Sigmoid colon (tissue), 4 donors: ENCODE results near the gene LRRC8D.

Source experiments
- CTCF ChIP-seq, 4 experiments: fragments of 450-650 bp in 3 of 4; fragments of 200-600 bp in 1 of 4; IDR thresholded peaks; one replicate each; pipeline ENCODE4 v1.5.1; 2016 to 2019; ENCODE audit warnings: antibody characterized with exemption in 4 of 4, mild to moderate bottlenecking in 3 of 4, moderate library complexity in 2 of 4
- EP300 ChIP-seq, 4 donors: sonication (generic); formaldehyde crosslinking; IDR thresholded peaks; one replicate each; pipeline ENCODE4 v1.6.1; 2017; ENCODE audit warnings: antibody characterized with exemption in 4 of 4
- POLR2A ChIP-seq, 2 donors: fragments of 450-650 bp; IDR thresholded peaks; one replicate each; pipeline ENCODE4 v1.6.1; 2016; ENCODE audit warnings: antibody characterized with exemption in 2 of 2, mild to moderate bottlenecking in 2 of 2, moderate library complexity in 2 of 2

GRCh38 chr1:89815611-89816010 lies 5.2 kb upstream of the LRRC8D start:
- TF ChIP-seq CTCF (IDR thresholded peaks at IDR 0.05) (no peak), POLR2A (IDR thresholded peaks at IDR 0.05) (no peak), EP300 (IDR thresholded peaks at IDR 0.05) (no peak)
